Cardiac fibroblast (primary cell): Measurements from ENCODE around the gene FAM3C.
A peak's percentile ranks its signal among the peaks of the same experiment; 100 is the strongest.

Source experiments
- DNase-seq, 2 donors: peaks; one replicate each; pipeline versions ENCODE4 v3.0.0 to v3.0.0-alpha.2; 2010; ENCODE audit warnings: low read depth in 2 of 2
- H3K4me3 ChIP-seq, 2 donors: replicated peaks in 1 of 2; 1 replicate in 1 of 2; 2 replicates in 1 of 2; pipeline ENCODE4 v1.5.1; 2011; ENCODE audit warnings: low read depth in 2 of 2, low read length in 2 of 2, mild to moderate bottlenecking in 2 of 2, moderate library complexity in 1 of 2
- CTCF ChIP-seq: IDR thresholded peaks from one replicate; pipeline ENCODE4 v1.5.1; 2011; ENCODE audit warnings: low read depth, mild to moderate bottlenecking, low read length, inconsistent platforms

FAM3C gene, protein sequence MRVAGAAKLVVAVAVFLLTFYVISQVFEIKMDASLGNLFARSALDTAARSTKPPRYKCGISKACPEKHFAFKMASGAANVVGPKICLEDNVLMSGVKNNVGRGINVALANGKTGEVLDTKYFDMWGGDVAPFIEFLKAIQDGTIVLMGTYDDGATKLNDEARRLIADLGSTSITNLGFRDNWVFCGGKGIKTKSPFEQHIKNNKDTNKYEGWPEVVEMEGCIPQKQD

GRCh38 chr7:121395961-121396757, at the start of gene FAM3C:
TSS of gene FAM3C (minus strand) at chr7:121396308. CDS start at chr7:121382969, 13,339 bp downstream.
- H3K4me3 ChIP-seq: peak within 1 kb of the TSS; percentile 68 to 77
- peak; percentile 91 to 96 for DNase-seq
- peak; percentile 39 for TF ChIP-seq CTCF

GRCh38 chr7:121442845-121443244, 46.7 kb upstream of the FAM3C start:
- no peak for DNase-seq
- no peak for TF ChIP-seq CTCF
- H3K4me3 ChIP-seq: no peak overlapping the region

GRCh38 chr7:121440857-121441503, 44.9 kb upstream of the FAM3C start:
- peak overlapping the region in 1 of 2 donors; percentile 4 for H3K4me3 ChIP-seq
- TF ChIP-seq CTCF: no peak
- no peak for DNase-seq

GRCh38 chr7:121438043-121438955, 42.2 kb upstream of the FAM3C start:
- H3K4me3 ChIP-seq: peak overlapping the region in 1 of 2 donors; percentile 8
- TF ChIP-seq CTCF: peak; percentile 4
- peak; percentile 67 to 80 for DNase-seq

DNA sequence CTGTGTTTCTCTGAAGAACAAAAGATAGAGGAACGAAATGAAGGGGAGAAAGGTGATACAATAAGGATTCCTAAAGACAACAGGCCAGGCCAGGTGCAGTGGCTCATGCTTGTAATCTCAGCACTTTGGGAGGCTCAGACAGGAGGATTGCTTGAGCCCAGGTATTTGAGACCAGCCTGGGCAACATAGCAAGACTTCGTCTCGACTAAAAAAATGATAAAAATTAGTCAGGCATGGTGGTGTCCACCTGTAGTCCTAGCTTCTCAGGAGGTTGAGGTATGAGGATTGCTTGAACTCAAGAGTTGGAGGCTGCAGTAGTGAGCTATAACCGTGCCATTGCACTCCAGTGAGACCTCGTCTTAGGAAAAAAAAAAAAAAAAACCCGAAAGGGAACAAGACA, 41.4 kb upstream of the FAM3C start:
- DNase-seq: no peak
- no peak for TF ChIP-seq CTCF
- no peak overlapping the region for H3K4me3 ChIP-seq

DNA sequence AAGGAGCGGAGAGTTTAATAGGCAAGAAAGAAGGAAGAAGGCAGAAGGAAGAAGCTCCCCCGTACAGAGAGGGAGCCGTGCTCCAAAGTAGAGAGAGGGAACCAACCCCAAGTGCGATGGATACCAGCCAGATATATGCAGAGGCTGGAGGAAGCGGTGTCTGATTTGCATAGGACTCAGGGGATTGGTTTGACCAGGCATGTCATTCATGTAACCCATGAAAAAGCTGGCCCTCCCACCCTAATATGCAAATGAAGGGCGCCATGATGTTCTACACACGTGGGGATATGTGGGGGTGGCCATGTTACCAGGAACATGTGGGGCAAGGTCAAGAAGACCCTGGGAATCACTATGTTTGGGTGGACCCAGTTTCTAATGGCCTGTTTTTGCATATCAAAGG, 40.6 kb upstream of the FAM3C start:
- no peak overlapping the region for H3K4me3 ChIP-seq
- TF ChIP-seq CTCF: no peak
- DNase-seq: no peak
